Measurements from ENCODE around the gene SLC45A2.
"Not testable (repeated sequence)": the region's sequence is repeated elsewhere in the genome, so short reads cannot be mapped to it uniquely, and the experiment has no call there.

SLC45A2 gene

GRCh38 chr5:34011536-34011935 is 27.0 kb upstream of the SLC45A2 start:
- no peak overlapping the region for H3K4me3 ChIP-seq (IDR thresholded peaks at IDR 0.05; ENCODE audit: insufficient read depth, low read depth, low read length)
- no peaks in the 10 kb centered on the region for H3K27me3 ChIP-seq (ENCODE audit: insufficient read depth, low read depth)
- no peak overlapping the region for H3K9ac ChIP-seq
- no peak overlapping the region for H2AFZ ChIP-seq (ENCODE audit: low read depth)
- no peak overlapping the region for H3K27ac ChIP-seq
- peaks cover 19% of the 10 kb centered on the region for H3K4me1 ChIP-seq (ENCODE audit: low read depth, poor library complexity, severe bottlenecking)
- H4K20me1 ChIP-seq (ENCODE audit: insufficient read depth), result no peaks in the 10 kb centered on the region
- no peak for TF ChIP-seq CTCF (conservative IDR thresholded peaks at IDR 0.05; ENCODE audit: low read depth, low read length)
- no peaks in the 10 kb centered on the region for H3K36me3 ChIP-seq (ENCODE audit: insufficient read depth)
- H3K4me2 ChIP-seq, result no peak overlapping the region
- peaks cover 6% of the 10 kb centered on the region; the same call in 1 of the 2 replicates for H3K79me2 ChIP-seq (ENCODE audit: insufficient read depth, low read depth)

DNA sequence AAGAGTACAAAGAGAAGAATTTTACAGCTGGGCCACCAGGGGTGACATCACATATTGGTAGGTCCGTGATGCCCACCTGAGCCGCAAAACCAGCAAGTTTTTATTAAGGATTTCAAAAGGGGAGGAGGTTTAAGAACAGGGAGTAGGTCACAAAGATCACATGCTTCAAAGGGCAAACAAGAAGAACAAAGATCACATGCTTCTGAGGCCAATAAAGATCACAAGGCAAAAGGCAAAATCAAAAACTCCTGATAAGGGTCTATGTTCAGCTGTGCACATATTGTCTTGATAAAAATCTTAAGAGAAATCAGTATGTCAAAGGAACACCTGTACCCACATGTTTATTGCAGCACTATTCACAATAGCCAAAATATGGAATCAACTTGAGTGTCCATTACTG is 25.7 kb upstream of the SLC45A2 start:
- not testable (repeated sequence) for H3K4me2 ChIP-seq, H3K27ac ChIP-seq

DNA sequence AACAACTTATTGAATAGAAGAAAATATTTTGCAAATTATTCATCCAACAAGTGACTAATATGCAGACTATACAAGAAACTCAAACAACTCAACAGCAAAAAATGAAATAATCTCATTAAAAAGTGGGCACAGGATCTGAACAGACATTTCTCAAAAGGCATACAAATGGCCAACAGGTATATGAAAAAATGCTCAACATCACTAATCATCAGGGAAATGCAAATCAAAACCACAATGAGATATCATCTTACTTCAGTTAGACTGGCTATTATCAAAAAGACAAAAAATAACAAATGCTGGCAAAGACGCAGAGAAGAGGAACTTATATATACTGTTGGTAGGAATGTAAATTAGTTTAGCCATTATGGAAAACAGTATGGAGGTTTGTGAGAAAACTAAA is 25.1 kb upstream of the SLC45A2 start:
- Histone ChIP-seq H3K4me3 (IDR thresholded peaks at IDR 0.05; ENCODE audit: insufficient read depth, low read depth, low read length) (no peak overlapping the region), H3K79me2 (ENCODE audit: insufficient read depth, low read depth) (peaks cover 8% of the 10 kb centered on the region; the same call in 1 of the 2 replicates), H3K27ac (no peak overlapping the region), H3K36me3 (ENCODE audit: insufficient read depth) (no peaks in the 10 kb centered on the region), H4K20me1 (ENCODE audit: insufficient read depth) (no peaks in the 10 kb centered on the region), H3K4me2 (peak overlapping the region; percentile 67), H3K9ac (no peak overlapping the region), H3K4me1 (ENCODE audit: low read depth, poor library complexity, severe bottlenecking) (peaks cover 20% of the 10 kb centered on the region), H3K27me3 (ENCODE audit: insufficient read depth, low read depth) (no peaks in the 10 kb centered on the region), H2AFZ (ENCODE audit: low read depth) (peak overlapping the region; percentile 84; the same call in 1 of the 2 replicates)
- TF ChIP-seq CTCF (conservative IDR thresholded peaks at IDR 0.05; ENCODE audit: low read depth, low read length), result no peak

More for the DNA sequence above, 25.7 kb upstream of the SLC45A2 start:
- peaks cover 20% of the 10 kb centered on the region for H3K4me1 ChIP-seq (ENCODE audit: low read depth, poor library complexity, severe bottlenecking)
- not testable (repeated sequence) for H4K20me1 ChIP-seq (ENCODE audit: insufficient read depth); H3K79me2 ChIP-seq (ENCODE audit: insufficient read depth, low read depth); H3K4me3 ChIP-seq (IDR thresholded peaks at IDR 0.05; ENCODE audit: insufficient read depth, low read depth, low read length); H3K36me3 ChIP-seq (ENCODE audit: insufficient read depth); H2AFZ ChIP-seq (ENCODE audit: low read depth); H3K27me3 ChIP-seq (ENCODE audit: insufficient read depth, low read depth); H3K9ac ChIP-seq

GRCh38 chr5:34008802-34009201 is 24.3 kb upstream of the SLC45A2 start:
- peak overlapping the region; percentile 84 for H2AFZ ChIP-seq (ENCODE audit: low read depth)
- H3K79me2 ChIP-seq (ENCODE audit: insufficient read depth, low read depth), result peaks cover 8% of the 10 kb centered on the region; the same call in 1 of the 2 replicates
- peak overlapping the region; percentile 67 for H3K4me2 ChIP-seq
- H3K4me3 ChIP-seq (IDR thresholded peaks at IDR 0.05; ENCODE audit: insufficient read depth, low read depth, low read length), result no peak overlapping the region
- no peaks in the 10 kb centered on the region for H3K36me3 ChIP-seq (ENCODE audit: insufficient read depth)
- H4K20me1 ChIP-seq (ENCODE audit: insufficient read depth), result no peaks in the 10 kb centered on the region
- TF ChIP-seq CTCF (conservative IDR thresholded peaks at IDR 0.05; ENCODE audit: low read depth, low read length), result no peak
- H3K4me1 ChIP-seq (ENCODE audit: low read depth, poor library complexity, severe bottlenecking), result peaks cover 20% of the 10 kb centered on the region
- peak overlapping the region; percentile 93 for H3K27ac ChIP-seq
- H3K9ac ChIP-seq, result peak overlapping the region; percentile 80
- H3K27me3 ChIP-seq (ENCODE audit: insufficient read depth, low read depth), result no peaks in the 10 kb centered on the region

All from KMS-11 (cell line).